ENCODE measurements around the gene SGTA.
A peak's percentile ranks its signal among the peaks of the same experiment; 100 is the strongest.

The SGTA gene

DNA sequence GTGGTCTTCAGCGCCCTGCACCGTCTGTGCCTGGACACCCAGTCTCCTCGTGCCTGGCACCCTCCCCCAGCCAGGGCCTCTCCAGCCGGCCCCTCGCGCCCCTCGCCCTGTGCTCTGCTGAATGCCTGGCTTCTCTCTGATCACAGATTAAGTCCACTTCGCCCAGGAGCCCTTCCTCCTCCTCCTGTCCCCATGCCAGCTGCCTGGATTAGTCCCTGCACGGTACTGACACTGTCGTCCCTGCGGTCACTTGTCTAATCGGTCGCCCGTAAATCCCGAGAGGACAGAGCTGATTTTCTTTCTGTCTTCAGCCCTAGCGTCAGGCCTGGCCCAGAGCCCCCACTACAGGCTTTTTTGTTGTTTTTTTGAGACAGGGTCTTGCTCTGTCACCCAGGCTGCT lies 8.8 kb upstream of the SGTA start:
- no peak overlapping the region for H3K4me3 ChIP-seq (ENCODE audit: low read depth, low read length)
- TF ChIP-seq, protein P1, sequence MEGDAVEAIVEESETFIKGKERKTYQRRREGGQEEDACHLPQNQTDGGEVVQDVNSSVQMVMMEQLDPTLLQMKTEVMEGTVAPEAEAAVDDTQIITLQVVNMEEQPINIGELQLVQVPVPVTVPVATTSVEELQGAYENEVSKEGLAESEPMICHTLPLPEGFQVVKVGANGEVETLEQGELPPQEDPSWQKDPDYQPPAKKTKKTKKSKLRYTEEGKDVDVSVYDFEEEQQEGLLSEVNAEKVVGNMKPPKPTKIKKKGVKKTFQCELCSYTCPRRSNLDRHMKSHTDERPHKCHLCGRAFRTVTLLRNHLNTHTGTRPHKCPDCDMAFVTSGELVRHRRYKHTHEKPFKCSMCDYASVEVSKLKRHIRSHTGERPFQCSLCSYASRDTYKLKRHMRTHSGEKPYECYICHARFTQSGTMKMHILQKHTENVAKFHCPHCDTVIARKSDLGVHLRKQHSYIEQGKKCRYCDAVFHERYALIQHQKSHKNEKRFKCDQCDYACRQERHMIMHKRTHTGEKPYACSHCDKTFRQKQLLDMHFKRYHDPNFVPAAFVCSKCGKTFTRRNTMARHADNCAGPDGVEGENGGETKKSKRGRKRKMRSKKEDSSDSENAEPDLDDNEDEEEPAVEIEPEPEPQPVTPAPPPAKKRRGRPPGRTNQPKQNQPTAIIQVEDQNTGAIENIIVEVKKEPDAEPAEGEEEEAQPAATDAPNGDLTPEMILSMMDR (IDR thresholded peaks at IDR 0.05; ENCODE audit: low read depth, low read length, missing control alignments) = no peak
- no peak for DNase-seq (ENCODE audit: low read depth)

- TF ChIP-seq, protein P1 (IDR thresholded peaks at IDR 0.05; ENCODE audit: low read depth, low read length, missing control alignments) = no peak
- no peak for DNase-seq (ENCODE audit: low read depth)
- no peak overlapping the region for H3K4me3 ChIP-seq (ENCODE audit: low read depth, low read length)
Measured at GRCh38 chr19:2791440-2791839, 8.4 kb upstream of the SGTA start.

GRCh38 chr19:2790557-2791271 lies 7.6 kb upstream of the SGTA start:
- H3K4me3 ChIP-seq (ENCODE audit: low read depth, low read length) = no peak overlapping the region
- TF ChIP-seq, protein P1 (IDR thresholded peaks at IDR 0.05; ENCODE audit: low read depth, low read length, missing control alignments) = no peak
- DNase-seq (ENCODE audit: low read depth) = no peak

- no peak for DNase-seq (ENCODE audit: low read depth)
- H3K4me3 ChIP-seq (ENCODE audit: low read depth, low read length) = no peak overlapping the region
- TF ChIP-seq, protein P1 (IDR thresholded peaks at IDR 0.05; ENCODE audit: low read depth, low read length, missing control alignments) = no peak
Measured at GRCh38 chr19:2790194-2790556, 7.1 kb upstream of the SGTA start.

GRCh38 chr19:2788237-2788636 lies 5.2 kb upstream of the SGTA start:
- TF ChIP-seq, protein P1 (IDR thresholded peaks at IDR 0.05; ENCODE audit: low read depth, low read length, missing control alignments) = no peak
- DNase-seq (ENCODE audit: low read depth) = no peak
- H3K4me3 ChIP-seq (ENCODE audit: low read depth, low read length) = no peak overlapping the region

GRCh38 chr19:2787115-2787514 lies 4.0 kb upstream of the SGTA start:
- no peak for DNase-seq (ENCODE audit: low read depth)
- peak overlapping the region; percentile 3; the same call in 1 of the 2 replicates for H3K4me3 ChIP-seq (ENCODE audit: low read depth, low read length)
- TF ChIP-seq, protein P1 (IDR thresholded peaks at IDR 0.05; ENCODE audit: low read depth, low read length, missing control alignments) = no peak

All from GM12864 (cell line).